ENCODE measurements around the gene PIGW.

DNA sequence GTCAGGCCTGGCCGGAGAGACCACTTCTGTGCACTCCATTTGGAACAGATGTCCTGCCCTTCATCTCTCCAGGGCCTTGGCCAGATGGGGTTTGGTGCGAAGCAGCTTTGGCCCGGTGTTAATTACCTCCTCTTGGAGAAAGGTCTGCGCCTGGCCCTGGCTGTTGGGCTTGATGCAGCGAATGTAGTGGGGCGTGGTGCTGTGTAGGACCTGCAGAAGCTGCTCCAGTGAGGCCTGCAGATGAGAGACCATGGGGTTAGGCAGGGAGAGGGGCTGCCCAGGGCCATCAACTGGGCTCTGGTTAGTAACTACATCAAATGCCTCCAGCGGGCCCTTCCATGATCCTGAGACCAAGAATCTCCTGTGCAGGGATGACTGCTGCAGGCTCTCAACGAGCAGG lies 29.6 kb upstream of the PIGW start:
- TF ChIP-seq ZNF274 (IDR thresholded peaks at IDR 0.05; ENCODE audit: low read depth, low read length) (no peak), YY1 (IDR thresholded peaks at IDR 0.05; ENCODE audit: insufficient read depth, insufficient read length) (no peak), SUZ12 (IDR thresholded peaks at IDR 0.05; ENCODE audit: extremely low read depth, insufficient read depth, insufficient read length) (no peak)

All from NT2/D1 (cell line).